ENCODE measurements around the gene RHBDD1.

GRCh38 chr2:226984750-226985582 is 149.1 kb downstream of the RHBDD1 start:
- TF ChIP-seq CTCF (conservative IDR thresholded peaks at IDR 0.05; ENCODE audit: low read length) = peak; percentile 84
- no peak for TF ChIP-seq EZH2phosphoT487 (IDR thresholded peaks at IDR 0.05; ENCODE audit: borderline replicate concordance)
